ENCODE measurements around the gene NRXN3.

GRCh38 chr14:79144896-79145295, 974.7 kb downstream of the NRXN3 start:
- TF ChIP-seq CTCF (optimal IDR thresholded peaks at IDR 0.05 in 1 of 3, IDR thresholded peaks at IDR 0.05 in 1 of 3, conservative IDR thresholded peaks at IDR 0.05 in 1 of 3; ENCODE audit: extremely low read depth in 1 of 3, insufficient read depth in 2 of 3, low read length in 3 of 3): no peak
- TF ChIP-seq EZH2 (IDR thresholded peaks at IDR 0.05; ENCODE audit: low read length): no peak
